ENCODE measurements around the gene TAF12.
"Not testable (repeated sequence)": the region's sequence is repeated elsewhere in the genome, so short reads cannot be mapped to it uniquely, and the experiment has no call there.

The TAF12 gene

GRCh38 chr1:28656335-28656734 lies 13.5 kb upstream of the TAF12 start:
- POLR2A ChIA-PET (ENCODE audit: low non-redundant PET), result no interaction called here
- TF ChIP-seq CTCF (conservative IDR thresholded peaks at IDR 0.05; ENCODE audit: low read depth), result no peak
- no peak overlapping the region for H3K27ac ChIP-seq
- CTCF ChIA-PET, result no interaction called here
- no peak for DNase-seq (ENCODE audit: low spot score)

- CTCF ChIA-PET, result interaction anchor here (0.6 kb wide), 1 partner anchor 23 kb away, joined by 3 read pairs; no protein-coding TSS in a partner anchor
- POLR2A ChIA-PET (ENCODE audit: low non-redundant PET); DNase-seq (ENCODE audit: low spot score); H3K27ac ChIP-seq: not testable (repeated sequence)
Measured at GRCh38 chr1:28655448-28656311, 12.8 kb upstream of the TAF12 start.

GRCh38 chr1:28653870-28654269 lies 11.0 kb upstream of the TAF12 start:
- POLR2A ChIA-PET (ENCODE audit: low non-redundant PET); H3K27ac ChIP-seq; DNase-seq (ENCODE audit: low spot score): not testable (repeated sequence)
- CTCF ChIA-PET, result interaction anchor here (0.7 kb wide), 1 partner anchor 424 kb away, joined by 3 read pairs; no protein-coding TSS in a partner anchor

- POLR2A ChIA-PET (ENCODE audit: low non-redundant PET); H3K27ac ChIP-seq; DNase-seq (ENCODE audit: low spot score): not testable (repeated sequence)
- CTCF ChIA-PET, result interaction anchor here (0.7 kb wide), 1 partner anchor 425 kb away, joined by 3 read pairs; no protein-coding TSS in a partner anchor
Measured at GRCh38 chr1:28653063-28653462, 10.2 kb upstream of the TAF12 start.

- H3K27ac ChIP-seq, result peak within 1 kb of the TSS; percentile 96
- peak; percentile 88 for DNase-seq (ENCODE audit: low spot score)
- TF ChIP-seq CTCF (conservative IDR thresholded peaks at IDR 0.05; ENCODE audit: low read depth), result no peak
- ChIA-PET CTCF (no interaction called here), POLR2A (ENCODE audit: low non-redundant PET) (interaction anchor here (0.6 to 0.9 kb wide), 6 partner anchors 19 to 688 kb away, joined by 3 to 5 read pairs (median 3); partner anchors contain the start of gene GMEB1)
Measured at GRCh38 chr1:28648474-28649198, 5.8 kb upstream of the TAF12 start, which contains the start of gene RNU11. Gene RNU11 (plus strand): TSS chr1:28648600.

GRCh38 chr1:28648008-28648473 lies 5.2 kb upstream of the TAF12 start:
- POLR2A ChIA-PET (ENCODE audit: low non-redundant PET), result interaction anchor here (0.7 to 0.9 kb wide), 4 partner anchors 20 to 688 kb away, joined by 3 to 5 read pairs (median 3); partner anchors contain the start of gene GMEB1

GRCh38 chr1:28646040-28646439 lies 3.2 kb upstream of the TAF12 start:
- POLR2A ChIA-PET (ENCODE audit: low non-redundant PET), result no interaction called here
- CTCF ChIA-PET, result interaction anchor here (0.6 kb wide), 1 partner anchor 95 kb away, joined by 5 read pairs; no protein-coding TSS in a partner anchor
- no peak for TF ChIP-seq CTCF (conservative IDR thresholded peaks at IDR 0.05; ENCODE audit: low read depth)
- no peak for DNase-seq (ENCODE audit: low spot score)
- peak overlapping the region; percentile 96 for H3K27ac ChIP-seq

More at GRCh38 chr1:28648008-28648473, 5.2 kb upstream of the TAF12 start:
- H3K27ac ChIP-seq, result peak overlapping the region; percentile 96
- CTCF ChIA-PET, result no interaction called here
- peak; percentile 87 for DNase-seq (ENCODE audit: low spot score)
- no peak for TF ChIP-seq CTCF (conservative IDR thresholded peaks at IDR 0.05; ENCODE audit: low read depth)

GRCh38 chr1:28645406-28645805 lies 2.5 kb upstream of the TAF12 start:
- POLR2A ChIA-PET (ENCODE audit: low non-redundant PET); DNase-seq (ENCODE audit: low spot score): not testable (repeated sequence)
- H3K27ac ChIP-seq, result peak overlapping the region; percentile 96
- CTCF ChIA-PET, result interaction anchor here (0.6 kb wide), 1 partner anchor 95 kb away, joined by 5 read pairs; no protein-coding TSS in a partner anchor
